Neutrophil (primary cell): ENCODE results near the gene IFNA13.

Experiments used
- H3K27ac ChIP-seq: fragments of 200-600 bp; sonication (generic); 2 replicates; pipeline ENCODE4 v1.5.1; 2016; ENCODE audit warnings: mild to moderate bottlenecking, moderate library complexity
- H3K27me3 ChIP-seq: fragments of 200-600 bp; sonication (generic); 2 replicates; pipeline ENCODE4 v1.6.0; 2016; ENCODE audit warnings: mild to moderate bottlenecking
- H3K36me3 ChIP-seq: fragments of 200-600 bp; sonication (generic); 2 replicates; pipeline ENCODE4 v1.5.1; 2017
- H3K4me1 ChIP-seq, 2 experiments: fragments of 200-600 bp in 1 of 2; sonication (generic) in 1 of 2; 1 replicate in 1 of 2; 2 replicates in 1 of 2; pipeline versions ENCODE4 v1.5.1 to v1.6.1; 2013 to 2016; ENCODE audit warnings: low read depth in 1 of 2, low read length in 1 of 2, mild to moderate bottlenecking in 1 of 2, moderate library complexity in 1 of 2; ENCODE audit not compliant: control insufficient read depth in 1 of 2, insufficient read depth in 1 of 2
- H3K4me3 ChIP-seq, 2 experiments: fragments of 200-600 bp in 1 of 2; sonication (generic) in 1 of 2; 1 replicate in 1 of 2; 2 replicates in 1 of 2; pipeline ENCODE4 v1.5.1; 2013 to 2016; ENCODE audit warnings: low read depth in 1 of 2, low read length in 1 of 2, mild to moderate bottlenecking in 1 of 2, moderate library complexity in 1 of 2
- H3K9me3 ChIP-seq: fragments of 200-600 bp; sonication (generic); 2 replicates; pipeline ENCODE4 v1.5.1; 2016
- CTCF ChIP-seq: fragments of 200-600 bp; sonication (generic); IDR thresholded peaks from 2 replicates; pipeline ENCODE4 v1.5.1; 2016; ENCODE audit warnings: antibody characterized with exemption

Gene IFNA13

GRCh38 chr9:21412107-21412506 lies 44.2 kb upstream of the IFNA13 start:
- no peaks in the 10 kb centered on the region for H3K9me3 ChIP-seq
- H3K4me3 ChIP-seq = no peak overlapping the region
- peaks cover under 1% of the 10 kb centered on the region for H3K27me3 ChIP-seq
- H3K4me1 ChIP-seq = no peaks in the 10 kb centered on the region
- no peaks in the 10 kb centered on the region for H3K36me3 ChIP-seq
- H3K27ac ChIP-seq = no peak overlapping the region
- TF ChIP-seq CTCF = no peak

- H3K4me1 ChIP-seq = no peaks in the 10 kb centered on the region
- H3K4me3 ChIP-seq = no peak within 1 kb of the TSS
- no peak within 1 kb of the TSS for H3K27ac ChIP-seq
- no peak for TF ChIP-seq CTCF
- no peaks in the 10 kb centered on the region for H3K36me3 ChIP-seq
- H3K9me3 ChIP-seq = no peaks in the 10 kb centered on the region
- H3K27me3 ChIP-seq = peaks cover 23% of the 10 kb centered on the region
These were observed 41.0 kb upstream of the IFNA13 start, which contains the start of gene IFNA8 for GRCh38 chr9:21408817-21409216. Gene IFNA8 (plus strand): TSS chr9:21409117. CDS start chr9:21409177, 60 bp downstream.

- Histone ChIP-seq H3K9me3 (no peaks in the 10 kb centered on the region), H3K36me3 (no peaks in the 10 kb centered on the region), H3K4me3 (no peak overlapping the region), H3K27ac (no peak overlapping the region), H3K4me1 (peaks cover 7 to 11% of the 10 kb centered on the region in 2 experiments), H3K27me3 (peaks cover 67% of the 10 kb centered on the region)
- TF ChIP-seq CTCF = no peak
These were observed 36.3 kb upstream of the IFNA13 start for GRCh38 chr9:21404146-21404545.

- H3K4me3 ChIP-seq = no peak overlapping the region
- H3K27me3 ChIP-seq = peaks cover 82% of the 10 kb centered on the region
- no peak for TF ChIP-seq CTCF
- no peaks in the 10 kb centered on the region for H3K36me3 ChIP-seq
- no peaks in the 10 kb centered on the region for H3K9me3 ChIP-seq
- H3K4me1 ChIP-seq = peaks cover 7 to 11% of the 10 kb centered on the region in 2 experiments
- H3K27ac ChIP-seq = no peak overlapping the region
These were observed 34.8 kb upstream of the IFNA13 start for GRCh38 chr9:21402386-21403251.

DNA sequence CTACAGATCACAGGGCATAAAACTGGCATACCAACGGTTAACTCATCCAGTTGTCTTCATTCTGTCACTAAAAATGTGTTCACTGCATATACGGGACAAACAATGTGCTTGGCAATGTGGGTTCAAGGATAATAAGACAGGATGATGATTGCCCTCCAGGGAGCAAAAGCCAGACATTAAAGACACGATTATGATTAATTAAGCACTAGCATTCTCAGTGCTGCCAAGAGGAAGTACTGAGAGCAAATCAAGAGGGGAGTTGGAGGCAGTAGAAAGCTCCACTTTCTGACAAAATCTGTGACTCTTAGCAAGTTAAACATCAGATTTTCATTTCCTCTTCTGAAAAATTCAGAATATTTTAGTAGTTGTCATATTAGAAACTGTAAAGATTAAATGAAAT lies 32.1 kb upstream of the IFNA13 start:
- Histone ChIP-seq H3K27ac (no peak overlapping the region), H3K4me1 (peaks cover 16 to 21% of the 10 kb centered on the region in 2 experiments), H3K27me3 (peaks cover 97% of the 10 kb centered on the region), H3K36me3 (no peaks in the 10 kb centered on the region), H3K4me3 (no peak overlapping the region), H3K9me3 (no peaks in the 10 kb centered on the region)
- no peak for TF ChIP-seq CTCF
